SHP77 (cell line): ENCODE measurements around the gene TMEM125.

Experiments used
- DNase-seq, 2 experiments: peaks; one replicate each; lab custom pipeline; 2025; lab: John Stamatoyannopoulos, UW

The TMEM125 gene

GRCh38 chr1:43269627-43270375, at the start of gene TMEM125:
Gene TMEM125, plus strand, starts transcription at chr1:43269983. Its CDS starts 2,740 bp downstream, at chr1:43272723.
- no peak for DNase-seq

GRCh38 chr1:43220905-43221778, 48.6 kb upstream of the TMEM125 start:
- DNase-seq: no peak

GRCh38 chr1:43221797-43222196, 48.0 kb upstream of the TMEM125 start:
- no peak for DNase-seq

- no peak for DNase-seq
Observed at GRCh38 chr1:43222879-43223278, 46.9 kb upstream of the TMEM125 start.

- DNase-seq: no peak
Observed at GRCh38 chr1:43225168-43225567, 44.6 kb upstream of the TMEM125 start.

- DNase-seq: peak; percentile 63 to 65
Observed at GRCh38 chr1:43227143-43227764, 42.5 kb upstream of the TMEM125 start.

- DNase-seq: no peak
Observed at GRCh38 chr1:43229826-43230780, 39.7 kb upstream of the TMEM125 start.

- DNase-seq: no peak
Observed at GRCh38 chr1:43232074-43232473, 37.7 kb upstream of the TMEM125 start.

GRCh38 chr1:43232482-43232881, 37.3 kb upstream of the TMEM125 start:
- no peak for DNase-seq

GRCh38 chr1:43233631-43234030, 36.2 kb upstream of the TMEM125 start:
- no peak for DNase-seq

- no peak for DNase-seq
Observed at GRCh38 chr1:43234267-43234666, 35.5 kb upstream of the TMEM125 start.

GRCh38 chr1:43235040-43235439, 34.7 kb upstream of the TMEM125 start:
- no peak for DNase-seq

GRCh38 chr1:43235451-43236121, 34.2 kb upstream of the TMEM125 start:
- peak; percentile 7 to 10 for DNase-seq

- DNase-seq: no peak
Observed at GRCh38 chr1:43237121-43237520, 32.7 kb upstream of the TMEM125 start.

- peak; percentile 28 to 42 for DNase-seq
Observed at GRCh38 chr1:43238085-43238484, 31.7 kb upstream of the TMEM125 start.

GRCh38 chr1:43238991-43239469, 30.8 kb upstream of the TMEM125 start:
- DNase-seq: no peak

GRCh38 chr1:43239484-43239883, 30.3 kb upstream of the TMEM125 start:
- no peak for DNase-seq

- DNase-seq: no peak
Observed at GRCh38 chr1:43241413-43241836, 28.4 kb upstream of the TMEM125 start.

- DNase-seq: no peak
Observed at GRCh38 chr1:43243299-43243698, 26.5 kb upstream of the TMEM125 start.

- DNase-seq: no peak
Observed at GRCh38 chr1:43246466-43247213, 23.1 kb upstream of the TMEM125 start.
